IPS DF 19.7 (cell line): ENCODE results near the gene SP5.
"Not testable (repeated sequence)": the region's sequence is repeated elsewhere in the genome, so short reads cannot be mapped to it uniquely, and the experiment has no call there.

Experiments
- DNase-seq: peaks from one replicate; pipeline ENCODE4 v3.0.0-alpha.2; 2013; ENCODE audit warnings: low read depth, low spot score

SP5 gene

DNA sequence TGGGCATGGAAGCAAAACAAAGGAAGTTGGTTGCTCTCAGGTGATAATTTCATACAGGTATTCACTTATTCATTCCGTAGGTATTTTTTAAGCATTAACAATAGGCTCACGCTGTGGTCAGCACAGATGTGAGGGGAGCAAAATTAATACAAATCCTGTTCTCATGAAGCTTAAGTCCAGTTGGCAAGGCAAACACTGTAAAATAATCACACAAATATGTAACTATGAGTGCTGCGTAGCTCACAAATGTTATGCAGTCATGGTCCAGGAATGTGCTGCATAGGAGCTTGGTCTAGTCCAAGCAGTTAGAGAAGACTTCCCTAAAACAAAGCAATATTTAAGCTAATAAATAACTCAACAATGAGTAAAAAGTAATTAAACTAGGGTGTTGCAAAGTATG is 23.9 kb downstream of the SP5 start:
- DNase-seq, result no peak

DNA sequence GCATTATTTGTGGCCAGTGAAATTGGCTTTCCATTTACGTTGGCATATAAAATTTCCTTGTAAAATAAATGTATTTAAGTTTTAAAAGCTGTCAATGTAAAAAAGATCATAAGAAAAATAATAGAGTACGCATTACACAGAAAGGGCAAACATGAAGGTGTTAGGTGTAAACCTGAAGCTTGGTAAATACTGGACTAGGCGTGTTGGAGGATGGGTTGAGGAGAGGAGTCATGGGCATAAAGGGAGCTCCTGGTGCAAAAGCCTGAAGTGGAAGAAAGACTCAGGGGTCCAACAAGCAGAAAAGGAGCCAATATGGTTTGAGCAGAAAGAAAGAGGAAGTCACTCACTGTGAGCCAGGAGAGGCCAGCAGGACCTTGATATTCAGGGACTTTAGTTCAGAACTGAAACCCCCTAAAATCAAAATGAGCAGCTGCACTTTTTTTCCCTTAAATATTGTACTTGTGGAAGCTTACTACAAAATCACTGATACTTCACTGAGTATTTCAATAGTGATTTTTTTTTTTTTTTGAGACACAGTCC is 24.4 kb downstream of the SP5 start:
- no peak for DNase-seq

DNA sequence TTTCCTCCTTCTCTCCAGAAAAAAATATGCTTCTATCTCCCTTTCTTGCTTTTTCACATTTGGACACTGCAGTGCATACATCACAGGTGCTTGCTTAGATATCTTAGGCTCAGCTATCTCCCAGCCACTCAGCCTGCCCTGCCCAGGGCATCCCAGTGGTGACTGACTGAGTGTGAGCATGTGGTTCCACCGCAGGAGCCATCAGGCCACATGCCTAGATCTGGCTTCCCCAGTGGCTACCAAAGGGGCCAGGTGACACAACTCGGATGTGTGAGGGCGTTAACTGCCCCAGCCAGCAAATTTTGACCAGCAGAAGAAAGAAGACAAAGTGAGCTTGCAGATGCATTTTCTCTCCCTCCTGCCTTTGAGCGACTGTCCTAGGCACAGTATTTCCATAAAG is 25.5 kb downstream of the SP5 start:
- no peak for DNase-seq

DNA sequence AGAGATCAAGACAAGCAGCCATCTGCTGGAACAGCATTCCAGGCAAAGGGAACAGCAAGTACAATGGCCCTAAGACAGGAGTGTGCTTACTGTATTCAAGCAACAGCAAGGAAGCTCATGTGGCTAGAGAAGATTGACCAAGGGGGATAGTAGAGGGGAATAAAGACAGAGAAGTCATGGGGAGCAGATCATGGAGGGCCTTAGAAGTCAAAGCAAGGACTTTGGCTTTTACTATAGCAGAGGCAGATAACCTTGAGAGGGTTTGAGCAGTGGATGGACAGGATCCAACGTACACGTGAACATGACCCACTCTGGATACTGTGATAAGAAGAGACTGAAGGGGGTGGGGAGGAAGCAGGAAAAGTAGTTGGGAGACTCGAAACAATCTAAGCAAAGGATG is 26.9 kb downstream of the SP5 start:
- no peak for DNase-seq

DNA sequence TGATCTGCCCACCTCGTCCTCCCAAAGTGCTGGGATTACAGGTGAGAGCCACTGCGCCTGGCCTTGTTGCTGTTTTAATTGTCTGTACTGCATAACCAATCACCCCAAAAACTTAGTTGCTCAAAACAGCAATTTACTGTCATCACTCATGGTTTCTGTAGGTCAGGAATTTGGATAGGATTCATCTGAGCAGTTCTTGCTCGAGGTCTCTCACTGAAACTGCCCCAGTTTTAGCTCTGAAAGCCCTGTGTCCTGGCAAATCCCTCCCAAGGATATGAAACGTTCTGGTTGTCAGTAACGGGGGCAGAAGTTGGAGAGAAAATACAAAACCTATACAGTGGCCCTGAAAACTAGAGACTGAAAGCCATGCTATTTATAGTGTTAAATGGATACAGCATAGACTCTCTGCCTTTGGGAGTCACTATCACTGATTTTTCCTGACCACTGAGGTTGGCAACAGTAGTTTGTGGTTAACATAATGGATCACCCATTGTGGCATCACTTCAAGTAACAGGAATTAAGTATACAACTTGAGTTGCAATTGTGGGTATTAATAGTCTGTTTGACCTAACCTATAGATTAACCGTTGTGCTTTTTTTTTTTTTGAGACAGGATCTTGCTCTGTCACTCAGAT is 27.9 kb downstream of the SP5 start:
- no peak for DNase-seq

DNA sequence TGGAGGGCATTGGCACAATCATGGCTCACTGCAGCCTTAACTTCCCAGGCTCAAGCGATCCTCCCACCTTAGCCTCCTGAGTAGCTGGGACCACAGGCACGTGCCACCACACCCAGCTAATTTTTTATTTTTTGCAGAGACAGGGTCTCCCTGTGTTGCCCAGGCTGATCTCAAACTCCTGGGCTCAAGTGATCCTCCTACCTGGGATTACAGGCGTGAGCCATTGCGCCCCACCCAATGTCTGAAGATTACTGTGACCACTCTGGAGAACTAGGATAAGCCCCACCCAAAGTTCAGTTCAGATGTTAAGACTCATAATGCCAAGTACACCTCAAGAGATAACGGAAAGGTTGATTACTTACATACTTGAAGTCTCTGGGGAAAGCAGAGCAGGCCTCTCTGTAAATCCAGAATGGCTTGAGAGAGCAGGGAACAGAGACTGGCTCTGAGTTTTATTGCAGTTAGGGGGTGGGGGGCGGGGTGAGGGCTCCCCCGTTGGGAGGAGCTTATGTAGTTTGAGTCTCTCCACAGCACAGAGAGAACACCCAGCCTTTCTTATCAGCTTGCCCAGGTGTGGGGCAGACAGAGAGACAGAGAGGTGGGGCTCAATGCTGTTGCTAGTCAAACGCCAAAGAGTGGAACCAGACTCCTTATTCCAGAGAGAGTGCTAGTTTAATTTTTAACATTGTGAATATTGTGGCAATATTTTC is 28.5 kb downstream of the SP5 start:
- no peak for DNase-seq

DNA sequence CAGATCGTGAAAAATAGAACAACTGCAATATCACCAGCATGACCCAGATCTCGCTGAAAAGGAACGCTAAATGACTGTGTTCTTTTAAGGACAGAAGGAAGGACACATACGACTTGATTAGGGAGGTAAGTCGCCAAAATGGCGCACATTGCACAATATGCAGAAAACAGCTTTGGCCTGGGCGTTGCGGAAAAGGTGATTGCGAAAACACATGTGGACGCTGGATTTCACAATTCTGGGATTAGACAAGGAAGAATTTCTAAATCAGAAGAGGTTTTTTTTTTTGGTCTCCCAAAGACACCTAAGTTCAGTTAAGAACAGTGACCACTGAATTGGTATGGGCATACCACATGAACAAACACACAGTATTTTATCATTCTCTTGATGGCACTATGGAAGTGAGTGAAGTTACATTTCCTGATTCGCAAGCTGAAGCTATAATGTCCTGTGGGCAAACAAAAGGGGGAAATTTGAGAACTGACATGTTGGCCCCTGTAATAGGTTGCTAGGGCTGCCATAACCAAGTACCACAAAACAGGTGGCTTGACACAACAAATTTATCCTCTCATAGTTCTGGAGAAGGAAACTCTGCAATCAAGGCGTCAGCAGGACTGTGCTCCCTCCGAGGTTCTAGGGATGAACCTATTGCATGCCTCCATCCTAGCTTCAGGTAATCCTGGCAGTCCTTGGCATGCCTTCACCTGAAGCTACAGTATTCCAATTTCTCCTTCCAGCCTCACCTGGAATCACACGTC is 29.3 kb downstream of the SP5 start:
- no peak for DNase-seq

DNA sequence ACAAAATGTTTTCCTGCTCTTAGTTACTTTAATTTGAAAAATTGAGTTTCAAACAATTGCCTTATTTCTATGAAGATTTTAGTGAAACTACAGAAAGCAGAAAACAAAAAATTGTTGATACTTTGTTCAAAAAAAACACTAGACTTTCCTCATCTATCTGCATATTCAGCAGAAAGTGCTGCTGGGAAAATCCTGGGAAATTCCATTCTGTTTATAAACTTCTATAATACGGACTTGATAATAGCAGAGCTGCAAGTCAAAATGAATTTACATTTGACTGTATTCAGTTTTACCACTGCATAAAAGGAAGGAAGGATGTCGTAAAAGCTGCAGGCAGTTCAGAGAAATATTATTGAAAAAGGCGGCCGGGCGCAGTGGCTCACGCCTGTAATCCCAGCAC is 30.2 kb downstream of the SP5 start:
- DNase-seq, result no peak

DNA sequence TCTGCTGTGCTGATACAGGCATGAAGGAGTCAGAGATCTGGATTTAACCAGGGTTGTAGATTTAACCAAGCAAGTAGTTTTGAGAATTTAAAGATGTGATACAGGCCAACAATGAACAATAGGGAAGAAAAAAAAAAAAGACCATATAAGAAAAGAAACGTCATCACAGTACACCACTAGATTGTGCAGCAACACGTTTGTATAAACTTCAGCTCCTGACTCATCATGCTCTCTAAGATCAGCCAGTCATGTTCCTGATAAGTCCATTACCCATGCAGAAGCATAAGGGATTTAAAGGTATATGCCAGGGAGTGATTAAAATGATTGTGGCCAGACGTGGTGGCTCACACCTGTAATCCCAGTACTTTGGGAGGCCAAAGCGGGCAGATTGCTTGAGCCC is 32.8 kb downstream of the SP5 start:
- DNase-seq, result no peak

DNA sequence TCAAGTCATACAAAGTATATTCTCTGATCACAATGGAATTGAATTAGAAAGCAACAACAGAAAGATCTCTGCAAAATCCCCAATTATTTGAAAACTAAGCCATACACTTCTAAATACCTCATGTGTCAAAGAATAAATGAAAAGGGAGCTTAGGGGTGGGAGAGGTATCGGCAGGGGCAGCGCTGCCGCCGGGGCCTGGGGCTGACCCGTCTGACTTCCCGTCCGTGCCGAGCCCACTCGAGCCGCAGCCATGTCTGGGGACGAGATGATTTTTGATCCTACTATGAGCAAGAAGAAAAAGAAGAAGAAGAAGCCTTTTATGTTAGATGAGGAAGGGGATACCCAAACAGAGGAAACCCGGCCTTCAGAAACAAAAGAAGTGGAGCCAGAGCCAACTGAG is 36.4 kb downstream of the SP5 start:
- DNase-seq, result not testable (repeated sequence)

DNA sequence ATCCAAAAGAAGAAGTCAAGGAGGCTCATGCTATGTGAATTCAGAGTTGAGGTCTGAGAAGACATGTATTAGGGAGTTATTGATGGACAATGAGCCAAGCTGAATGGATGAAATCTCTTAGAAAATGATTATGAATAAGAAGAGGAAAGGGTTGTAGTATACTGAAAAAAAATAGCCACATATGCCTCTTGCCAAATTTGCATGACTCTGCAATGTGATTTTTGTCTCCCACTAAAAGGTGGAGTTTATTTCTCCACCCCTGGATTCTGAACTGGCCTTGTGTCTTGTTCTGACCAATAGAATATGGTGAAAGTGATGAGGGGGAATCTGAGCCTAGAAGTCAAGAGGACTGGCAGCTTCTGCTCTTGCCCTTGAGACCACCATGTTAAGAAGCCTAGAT is 46.4 kb downstream of the SP5 start:
- no peak for DNase-seq

DNA sequence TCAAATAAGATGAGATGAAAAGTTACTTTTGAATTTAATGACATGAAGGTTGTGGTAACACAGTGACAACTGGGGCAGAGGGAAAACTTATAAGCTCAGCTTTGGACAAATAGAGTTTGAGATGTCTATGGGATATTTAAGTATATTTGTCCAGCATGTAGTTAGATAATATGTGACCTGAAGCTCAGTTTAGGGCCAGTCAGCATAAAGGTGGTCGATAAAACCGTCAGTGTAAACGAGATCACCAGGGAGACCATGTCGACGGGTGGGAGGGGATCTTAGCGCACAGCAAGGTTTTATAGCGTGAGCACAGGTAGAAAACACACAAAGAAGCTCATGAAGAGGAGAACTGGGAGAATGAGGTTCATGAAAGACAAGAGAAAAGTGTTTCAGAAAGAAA is 47.6 kb downstream of the SP5 start:
- DNase-seq, result no peak

DNA sequence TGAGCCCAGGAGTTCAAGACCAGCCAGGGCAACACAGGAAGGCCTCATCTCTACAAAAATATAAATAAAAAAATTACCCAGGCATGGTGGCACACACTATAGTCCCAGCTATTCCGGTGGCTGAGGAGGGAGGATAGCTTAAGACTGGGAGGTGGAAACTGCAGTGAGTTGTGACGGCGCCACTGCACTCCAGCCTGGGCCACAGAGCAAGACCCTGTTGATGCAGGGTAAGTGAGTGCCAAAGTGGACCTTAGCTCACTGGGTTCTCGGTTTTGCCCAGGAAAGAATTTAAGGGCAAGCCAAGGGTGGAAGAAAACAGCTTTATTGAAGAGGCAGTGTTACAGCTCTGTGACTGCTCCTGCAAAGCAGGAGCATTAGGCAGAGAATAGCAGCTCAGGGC is 48.1 kb downstream of the SP5 start:
- DNase-seq, result no peak

DNA sequence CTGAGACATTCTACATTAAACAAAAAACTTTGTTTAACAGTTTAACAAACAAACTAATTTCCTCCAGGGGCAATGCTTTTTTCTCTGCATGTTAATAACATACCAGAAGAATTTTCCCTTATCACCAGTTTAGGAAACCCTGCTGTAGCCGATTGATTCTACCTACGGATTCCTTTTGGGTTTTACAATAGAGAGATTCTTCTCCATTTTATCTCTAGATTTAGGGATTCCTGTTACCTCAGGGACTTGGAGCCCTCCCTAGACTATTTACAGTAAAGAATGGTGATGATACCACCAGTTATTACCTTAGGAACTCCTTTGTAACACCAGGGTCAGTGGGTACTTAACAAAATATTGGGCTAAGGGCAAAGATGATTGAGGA is 49.7 kb downstream of the SP5 start:
- DNase-seq, result no peak

DNA sequence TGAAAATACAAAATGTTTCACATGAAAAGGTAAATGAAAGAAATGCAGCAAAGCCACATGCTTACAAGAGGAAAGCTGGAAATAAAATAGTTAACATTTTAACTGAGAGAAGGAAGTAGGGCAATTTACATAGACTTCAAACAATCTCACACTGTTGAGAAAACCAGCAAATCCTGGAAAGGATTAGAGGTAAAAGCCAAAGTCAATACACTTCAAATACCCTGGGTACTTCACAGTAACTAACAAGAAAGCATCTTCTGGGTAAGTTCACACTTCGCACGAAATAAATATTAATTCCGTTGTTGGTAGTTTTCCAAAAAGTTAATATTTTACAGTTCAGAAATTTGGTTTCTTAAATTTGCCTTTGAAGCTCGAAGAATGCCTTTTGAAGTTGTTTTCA is 51.6 kb downstream of the SP5 start:
- DNase-seq, result no peak
